Astrocyte (in vitro differentiated cells and primary cell): ENCODE data around the gene SART3. TPM values are rescaled to one million over a fixed set of nuclear protein-coding genes. Genes with fewer than 3 reads are reported as not detected.

Experiments used
- DNase-seq: peaks from one replicate; pipeline ENCODE4 v3.0.0-alpha.2; 2010; ENCODE audit warnings: low read depth
- FAIRE-seq: peaks from 2 replicates; lab custom pipeline; 2011; peaks lifted over from hg19 to GRCh38; lab: Jason Lieb, UNC
- H2AFZ ChIP-seq: 2 replicates; pipeline ENCODE4 v1.6.0; 2012; ENCODE audit warnings: low read depth, low read length, inconsistent platforms
- H3K27ac ChIP-seq: 2 replicates; pipeline ENCODE4 v1.5.1; 2011; ENCODE audit warnings: low read depth, low read length, inconsistent platforms
- H3K27me3 ChIP-seq: 2 replicates; pipeline ENCODE4 v1.6.0; 2011; ENCODE audit warnings: low read length, inconsistent platforms; ENCODE audit not compliant: insufficient read depth
- H3K36me3 ChIP-seq: 2 replicates; pipeline ENCODE4 v1.5.1; 2011; ENCODE audit warnings: low read length, inconsistent platforms; ENCODE audit not compliant: insufficient read depth
- H3K4me1 ChIP-seq: 2 replicates; pipeline ENCODE4 v1.5.1; 2011; ENCODE audit warnings: low read length, inconsistent platforms; ENCODE audit not compliant: insufficient read depth
- H3K4me2 ChIP-seq: 2 replicates; pipeline ENCODE4 v1.6.0; 2012; ENCODE audit warnings: low read length, inconsistent platforms
- H3K4me3 ChIP-seq: 2 replicates; pipeline ENCODE4 v1.5.1; 2011; ENCODE audit warnings: low read depth, mild to moderate bottlenecking, low read length, inconsistent platforms; ENCODE audit not compliant: insufficient read depth
- H3K79me2 ChIP-seq: 2 replicates; pipeline ENCODE4 v1.6.0; 2012; ENCODE audit warnings: mild to moderate bottlenecking, low read length, inconsistent platforms; ENCODE audit not compliant: insufficient read depth
- H3K9ac ChIP-seq: 2 replicates; pipeline ENCODE4 v1.6.0; 2012; ENCODE audit warnings: mild to moderate bottlenecking, low read length, inconsistent platforms
- H3K9me3 ChIP-seq: 2 replicates; pipeline ENCODE4 v1.5.1; 2012; ENCODE audit warnings: low read depth, mild to moderate bottlenecking, low read length, inconsistent platforms; ENCODE audit not compliant: insufficient read depth
- H4K20me1 ChIP-seq: 2 replicates; pipeline ENCODE4 v1.6.0; 2012; ENCODE audit warnings: low read length, inconsistent platforms; ENCODE audit not compliant: insufficient read depth
- H3K27ac Mint-ChIP-seq: one replicate; pipeline ENCODE4 v1.8.0; 2021; ENCODE audit warnings: mild to moderate bottlenecking, mixed read lengths; ENCODE audit not compliant: unreplicated experiment
- H3K27me3 Mint-ChIP-seq: one replicate; pipeline ENCODE4 v1.8.0; 2021; ENCODE audit warnings: low read depth, mixed read lengths; ENCODE audit not compliant: unreplicated experiment
- H3K36me3 Mint-ChIP-seq: one replicate; pipeline ENCODE4 v1.8.0; 2021; ENCODE audit warnings: low read depth, mixed read lengths; ENCODE audit not compliant: unreplicated experiment
- H3K4me1 Mint-ChIP-seq: one replicate; pipeline ENCODE4 v1.8.0; 2021; ENCODE audit warnings: low read depth, mixed read lengths; ENCODE audit not compliant: unreplicated experiment
- H3K4me3 Mint-ChIP-seq: one replicate; pipeline ENCODE4 v1.8.0; 2021; ENCODE audit warnings: mild to moderate bottlenecking, moderate library complexity, mixed read lengths; ENCODE audit not compliant: unreplicated experiment
- H3K9me3 Mint-ChIP-seq: one replicate; pipeline ENCODE4 v1.8.0; 2021; ENCODE audit warnings: mild to moderate bottlenecking, mixed read lengths; ENCODE audit not compliant: unreplicated experiment
- EZH2 ChIP-seq: IDR thresholded peaks from 2 replicates; pipeline ENCODE4 v1.6.1; 2012; ENCODE audit warnings: mild to moderate bottlenecking, low read length, inconsistent platforms; ENCODE audit not compliant: insufficient read depth
- total RNA-seq: library from RNA; stranded (reverse); gene quantifications from 2 replicates; pipeline ENCODE4 v1.2.1, GENCODE V29; 2021
- TF ChIP-seq, protein P1 (sequence below): IDR thresholded peaks from 2 replicates; pipeline ENCODE4 v1.5.1; 2011; ENCODE audit warnings: low read depth, mild to moderate bottlenecking, inconsistent platforms, low read length, moderate library complexity; ENCODE audit not compliant: insufficient read depth

Gene SART3
- total RNA-seq, 1 donor from 2014 or later: 48.4 TPM

DNA sequence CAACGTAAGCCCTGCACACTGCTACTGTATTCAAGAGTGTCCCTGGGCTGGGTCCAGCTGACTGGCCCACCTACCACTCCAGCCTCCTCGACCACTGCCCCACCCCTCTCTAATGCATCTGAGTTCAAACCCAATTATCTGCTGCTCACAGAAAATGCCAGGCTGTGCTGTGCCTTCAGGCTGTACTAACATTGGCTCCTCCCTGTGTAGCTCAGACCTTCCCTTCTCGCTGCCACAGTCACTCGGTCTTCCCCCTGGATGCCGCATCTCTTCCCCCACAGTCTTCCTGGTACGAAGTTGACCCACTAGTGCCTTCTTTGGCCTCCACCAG, 33.8 kb downstream of the SART3 start:
- peak overlapping the region; percentile 77 for H3K27ac Mint-ChIP-seq
- Histone ChIP-seq H4K20me1 (peaks cover 47% of the 10 kb centered on the region), H3K9me3 (no peaks in the 10 kb centered on the region), H3K27me3 (no peaks in the 10 kb centered on the region), H2AFZ (no peak overlapping the region), H3K4me1 (peaks cover 10% of the 10 kb centered on the region), H3K36me3 (peaks cover 66% of the 10 kb centered on the region), H3K4me2 (no peak overlapping the region), H3K79me2 (no peaks in the 10 kb centered on the region), H3K4me3 (no peak overlapping the region), H3K27ac (no peak overlapping the region), H3K9ac (no peak overlapping the region)
- no peak overlapping the region for H3K4me3 Mint-ChIP-seq
- no peak for DNase-seq
- no peak for FAIRE-seq
- no peaks in the 10 kb centered on the region for H3K9me3 Mint-ChIP-seq
- H3K27me3 Mint-ChIP-seq: no peaks in the 10 kb centered on the region
- no peak for TF ChIP-seq EZH2
- TF ChIP-seq, protein P1, sequence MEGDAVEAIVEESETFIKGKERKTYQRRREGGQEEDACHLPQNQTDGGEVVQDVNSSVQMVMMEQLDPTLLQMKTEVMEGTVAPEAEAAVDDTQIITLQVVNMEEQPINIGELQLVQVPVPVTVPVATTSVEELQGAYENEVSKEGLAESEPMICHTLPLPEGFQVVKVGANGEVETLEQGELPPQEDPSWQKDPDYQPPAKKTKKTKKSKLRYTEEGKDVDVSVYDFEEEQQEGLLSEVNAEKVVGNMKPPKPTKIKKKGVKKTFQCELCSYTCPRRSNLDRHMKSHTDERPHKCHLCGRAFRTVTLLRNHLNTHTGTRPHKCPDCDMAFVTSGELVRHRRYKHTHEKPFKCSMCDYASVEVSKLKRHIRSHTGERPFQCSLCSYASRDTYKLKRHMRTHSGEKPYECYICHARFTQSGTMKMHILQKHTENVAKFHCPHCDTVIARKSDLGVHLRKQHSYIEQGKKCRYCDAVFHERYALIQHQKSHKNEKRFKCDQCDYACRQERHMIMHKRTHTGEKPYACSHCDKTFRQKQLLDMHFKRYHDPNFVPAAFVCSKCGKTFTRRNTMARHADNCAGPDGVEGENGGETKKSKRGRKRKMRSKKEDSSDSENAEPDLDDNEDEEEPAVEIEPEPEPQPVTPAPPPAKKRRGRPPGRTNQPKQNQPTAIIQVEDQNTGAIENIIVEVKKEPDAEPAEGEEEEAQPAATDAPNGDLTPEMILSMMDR: no peak
- peaks cover 19% of the 10 kb centered on the region for H3K4me1 Mint-ChIP-seq
- H3K36me3 Mint-ChIP-seq: peaks cover 34% of the 10 kb centered on the region

DNA sequence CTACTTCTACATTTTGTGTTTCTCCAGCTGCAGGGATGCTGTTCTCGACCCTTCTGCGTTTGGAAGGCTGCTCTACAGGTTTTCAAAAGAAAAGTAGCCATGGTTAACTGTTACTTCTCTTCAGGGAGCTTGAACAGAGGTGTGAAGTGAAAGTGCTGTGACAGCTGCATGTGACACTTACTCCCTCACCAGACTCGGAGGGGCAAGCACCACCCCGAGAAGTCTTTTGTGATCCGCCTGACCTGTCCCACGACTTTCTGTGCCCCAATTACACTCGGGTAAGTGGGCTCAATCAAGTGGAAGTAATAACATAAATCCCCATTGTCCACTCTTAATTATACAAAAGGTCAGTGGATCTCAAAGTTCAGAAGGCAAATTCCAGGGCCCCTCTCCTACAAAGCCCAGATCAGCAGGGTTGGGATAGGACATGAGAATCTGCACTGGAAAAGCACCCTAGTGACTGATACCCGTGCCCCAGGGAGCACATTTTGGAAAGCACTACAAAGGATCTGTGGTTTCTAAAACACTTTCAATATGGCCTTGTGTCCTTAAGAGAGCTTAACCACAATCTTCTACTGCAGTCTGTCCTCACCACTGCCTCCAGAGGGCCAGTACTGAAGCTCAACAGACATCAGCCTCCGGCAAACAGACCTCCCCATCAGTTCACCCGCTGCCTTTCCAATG, 34.3 kb downstream of the SART3 start:
- Histone ChIP-seq H3K4me1 (peaks cover 10% of the 10 kb centered on the region), H3K27me3 (no peaks in the 10 kb centered on the region), H3K36me3 (peaks cover 68% of the 10 kb centered on the region), H3K9me3 (no peaks in the 10 kb centered on the region), H3K9ac (no peak overlapping the region), H3K27ac (no peak overlapping the region), H4K20me1 (peaks cover 50% of the 10 kb centered on the region), H3K79me2 (no peaks in the 10 kb centered on the region), H3K4me3 (no peak overlapping the region), H2AFZ (no peak overlapping the region), H3K4me2 (no peak overlapping the region)
- FAIRE-seq: no peak
- peak; percentile 38 for DNase-seq
- Mint-ChIP-seq H3K9me3 (no peaks in the 10 kb centered on the region), H3K27ac (peak overlapping the region; percentile 77), H3K27me3 (no peaks in the 10 kb centered on the region), H3K4me3 (no peak overlapping the region), H3K4me1 (peaks cover 19% of the 10 kb centered on the region), H3K36me3 (peaks cover 34% of the 10 kb centered on the region)
- TF ChIP-seq, protein P1: peak; percentile 23
- TF ChIP-seq EZH2: no peak

DNA sequence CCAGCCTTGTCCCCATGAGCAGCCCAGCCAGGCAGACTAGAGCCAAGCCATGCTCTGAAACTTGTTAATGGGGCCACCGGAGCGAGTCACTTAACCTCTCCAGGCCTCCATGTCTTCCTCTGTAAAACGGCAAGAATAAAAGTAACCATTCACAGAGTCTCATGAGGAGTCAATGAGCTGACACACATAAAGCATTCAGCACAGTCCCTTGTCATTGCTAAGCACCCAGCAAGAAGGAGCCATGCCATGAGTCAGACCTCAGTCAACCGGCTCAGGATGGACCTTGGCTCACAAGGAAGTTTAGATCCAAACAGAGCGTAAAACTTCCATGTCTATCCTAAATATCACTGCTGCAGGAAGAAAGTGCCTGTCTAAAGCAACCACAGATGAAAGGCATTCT, 35.3 kb downstream of the SART3 start:
- Histone ChIP-seq H3K79me2 (no peaks in the 10 kb centered on the region), H3K9me3 (no peaks in the 10 kb centered on the region), H3K27ac (peak overlapping the region; percentile 53), H3K27me3 (no peaks in the 10 kb centered on the region), H3K4me2 (no peak overlapping the region), H3K4me3 (no peak overlapping the region), H4K20me1 (peaks cover 56% of the 10 kb centered on the region), H3K36me3 (peaks cover 67% of the 10 kb centered on the region), H3K4me1 (peaks cover 10% of the 10 kb centered on the region), H2AFZ (no peak overlapping the region), H3K9ac (no peak overlapping the region)
- FAIRE-seq (peak; percentile 47), DNase-seq (peak; percentile 47)
- peaks cover 19% of the 10 kb centered on the region for H3K4me1 Mint-ChIP-seq
- TF ChIP-seq, protein P1: no peak
- no peak for TF ChIP-seq EZH2
- H3K4me3 Mint-ChIP-seq: no peak overlapping the region
- peak overlapping the region; percentile 30 for H3K27ac Mint-ChIP-seq
- H3K27me3 Mint-ChIP-seq: no peaks in the 10 kb centered on the region
- peaks cover 36% of the 10 kb centered on the region for H3K36me3 Mint-ChIP-seq
- no peaks in the 10 kb centered on the region for H3K9me3 Mint-ChIP-seq
